GM19328 (cell line): Measurements from ENCODE around the gene MRPL32.

Source experiments
- ATAC-seq: cut with Tn5 transposase; IDR thresholded peaks from one replicate; pipeline ENCODE4 v1.9.1; 2021; ENCODE audit warnings: mild to moderate bottlenecking, moderate library complexity; ENCODE audit not compliant: unreplicated experiment

MRPL32 gene

DNA sequence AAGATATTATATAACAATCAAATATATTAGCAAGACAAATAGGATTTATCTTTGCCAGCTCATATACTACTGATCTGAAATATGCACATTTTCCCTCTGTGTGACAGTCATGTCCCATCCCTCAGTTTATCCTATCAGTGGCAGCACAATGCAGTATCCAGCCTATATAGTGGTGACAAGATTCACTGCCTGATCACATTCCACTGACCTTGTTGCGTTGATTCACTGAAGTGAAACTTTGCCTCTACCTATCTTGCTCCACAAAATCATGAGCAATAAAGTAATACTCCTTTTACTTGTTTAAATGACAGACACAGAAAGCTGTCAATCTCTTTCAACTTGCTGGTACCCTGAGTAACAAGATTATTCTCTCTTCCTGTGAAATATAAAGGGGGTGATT, 6.5 kb upstream of the MRPL32 start:
- no peak for ATAC-seq

GRCh38 chr7:42926204-42926603, 6.0 kb upstream of the MRPL32 start:
- no peak for ATAC-seq

GRCh38 chr7:42928754-42929153, 3.4 kb upstream of the MRPL32 start:
- ATAC-seq, result no peak

DNA sequence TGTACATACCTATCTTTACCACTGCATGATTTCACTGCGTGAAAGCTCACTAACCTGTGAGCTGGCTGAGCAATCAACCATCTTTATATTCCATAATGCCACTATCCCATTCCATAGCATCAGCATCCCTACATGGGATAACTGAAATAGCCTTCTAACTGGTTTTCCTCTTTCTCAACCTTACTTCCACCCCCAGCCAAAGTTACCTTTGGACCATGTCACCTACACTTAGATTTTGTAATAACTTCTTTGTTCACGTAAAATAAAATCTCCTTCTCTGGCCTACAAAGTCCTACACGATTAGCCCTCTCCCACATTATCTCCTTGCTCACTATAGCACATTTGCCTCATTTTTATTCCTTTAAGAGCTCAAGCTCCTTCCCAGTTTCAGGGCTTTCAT, 2.7 kb upstream of the MRPL32 start:
- ATAC-seq, result no peak

GRCh38 chr7:42930889-42931288, 1.3 kb upstream of the MRPL32 start:
- no peak for ATAC-seq

DNA sequence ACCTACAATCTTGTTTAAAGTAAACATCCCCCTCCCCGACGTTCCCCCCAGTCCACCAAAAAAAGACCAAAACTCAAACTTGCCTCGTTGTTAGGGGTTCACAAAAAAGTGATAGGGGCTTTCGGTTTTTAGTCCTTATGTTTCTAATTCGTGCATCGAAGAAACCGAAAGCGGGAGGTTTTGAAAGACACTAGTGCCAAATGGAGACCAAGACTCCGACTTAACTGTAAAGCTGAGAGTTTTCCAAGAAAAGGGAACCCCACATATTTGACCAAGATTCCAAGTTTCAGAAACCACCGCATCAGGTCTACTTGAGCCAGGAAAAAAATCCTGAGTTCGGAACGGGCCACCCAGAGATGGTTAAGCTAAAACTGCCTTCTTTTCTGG, 736 bp upstream of the MRPL32 start:
- no peak for ATAC-seq

- no peak for ATAC-seq
Observed at GRCh38 chr7:42932811-42933591, 825 bp downstream of the MRPL32 start.

GRCh38 chr7:42934291-42934690, 2.1 kb downstream of the MRPL32 start:
- no peak for ATAC-seq

DNA sequence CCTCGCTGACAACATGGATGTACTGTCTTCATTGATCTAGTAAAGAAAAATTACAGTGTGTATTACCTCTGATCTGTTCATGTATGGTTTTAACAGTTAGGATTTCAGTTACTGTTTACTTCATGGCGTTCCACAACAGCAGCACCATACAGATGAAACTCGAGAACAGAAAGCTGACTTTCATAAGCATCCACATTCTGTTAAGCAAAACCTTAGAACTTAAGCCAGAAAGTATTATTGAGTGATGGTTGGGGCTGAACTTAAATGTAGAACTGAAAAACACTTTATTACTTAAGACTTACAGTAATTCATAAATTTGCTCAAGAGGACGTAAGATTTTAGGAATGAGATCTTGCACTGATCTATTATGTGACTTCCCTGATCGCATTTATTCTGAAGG, 3.7 kb downstream of the MRPL32 start:
- ATAC-seq, result no peak

GRCh38 chr7:42939457-42940240, 7.5 kb downstream of the MRPL32 start:
- no peak for ATAC-seq

DNA sequence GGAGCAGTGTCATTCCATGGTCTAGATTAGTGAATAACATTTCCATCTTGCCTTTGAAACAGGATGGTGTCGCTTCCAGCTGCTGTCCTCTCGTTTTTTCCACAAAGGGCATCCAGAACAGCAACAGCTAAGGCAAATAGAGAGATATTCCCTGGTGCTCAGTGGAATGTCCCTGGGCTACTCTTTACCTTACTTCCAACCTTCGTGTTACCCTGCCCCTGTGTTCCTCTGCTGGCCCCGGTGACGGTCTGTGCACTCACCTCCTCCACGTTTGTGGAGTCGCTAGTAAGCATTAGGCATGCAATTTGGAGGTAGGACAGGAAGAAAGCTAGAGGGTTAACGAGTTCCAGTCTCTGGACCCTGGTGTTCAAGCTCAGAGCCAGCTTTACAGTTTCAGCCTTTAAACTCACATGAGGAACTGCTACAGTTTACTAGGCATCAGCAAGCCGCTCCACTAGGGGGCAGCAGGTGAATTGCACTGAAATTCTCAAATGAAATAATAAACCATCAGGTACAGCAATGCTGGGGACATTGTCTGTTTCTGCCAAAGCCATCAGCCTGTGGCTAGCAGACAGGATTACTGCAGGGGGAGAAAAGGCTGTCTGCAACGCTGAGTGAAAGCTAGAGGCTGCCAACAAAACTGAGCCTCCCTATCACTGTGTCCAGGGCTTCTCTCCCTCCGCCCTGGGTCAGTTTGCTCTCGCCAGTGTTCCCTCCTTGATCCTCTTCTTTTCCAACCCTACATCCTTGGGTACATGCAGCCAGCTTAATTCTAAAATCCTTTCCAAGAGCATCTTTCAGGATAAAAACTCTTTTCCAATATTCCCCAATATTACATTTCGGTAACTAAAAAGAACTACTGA, 9.0 kb downstream of the MRPL32 start:
- no peak for ATAC-seq

GRCh38 chr7:42945821-42946626, 13.8 kb downstream of the MRPL32 start:
- no peak for ATAC-seq

GRCh38 chr7:42946627-42946950, 14.4 kb downstream of the MRPL32 start:
- no peak for ATAC-seq

DNA sequence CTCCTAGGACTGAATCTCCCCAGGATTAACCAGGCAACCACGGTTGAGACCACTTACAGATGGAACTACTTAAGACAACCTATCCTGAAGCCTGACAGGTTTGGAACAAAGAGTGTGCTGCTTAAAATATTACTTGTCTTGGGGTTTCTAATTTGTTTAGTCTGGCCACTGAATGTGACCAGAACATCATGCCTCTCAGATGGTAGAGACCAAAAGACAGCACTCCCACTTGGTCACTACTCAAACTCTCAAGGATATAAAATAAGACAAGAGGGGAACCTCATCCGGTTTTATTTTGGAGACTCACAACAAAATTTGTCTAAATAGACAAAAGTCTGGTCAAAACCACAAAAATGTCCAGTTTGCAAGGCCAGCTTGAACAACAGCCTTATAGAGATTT, 15.3 kb downstream of the MRPL32 start:
- no peak for ATAC-seq

GRCh38 chr7:42950417-42950816, 18.2 kb downstream of the MRPL32 start:
- ATAC-seq, result no peak

GRCh38 chr7:42952328-42952727, 20.2 kb downstream of the MRPL32 start:
- no peak for ATAC-seq

GRCh38 chr7:42953994-42954393, 21.8 kb downstream of the MRPL32 start:
- ATAC-seq, result no peak

DNA sequence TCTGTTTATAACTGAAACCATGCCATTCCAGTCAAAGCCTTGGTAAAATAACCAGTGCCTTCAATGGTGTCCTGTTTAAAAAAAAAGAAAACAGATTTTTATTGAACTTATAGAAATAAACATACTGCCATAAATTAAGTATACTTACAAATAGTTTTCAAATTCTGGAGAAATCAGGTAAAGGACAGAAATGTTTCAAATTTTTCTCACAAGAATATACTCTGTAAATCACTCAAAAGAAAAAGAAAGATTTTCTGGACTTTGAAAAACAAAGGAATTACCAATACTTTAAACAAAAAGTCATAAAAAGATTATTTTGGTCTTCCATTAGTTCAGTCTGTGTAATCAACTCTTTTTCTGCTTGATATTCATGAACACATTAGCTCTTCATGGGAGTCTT, 23.9 kb downstream of the MRPL32 start:
- no peak for ATAC-seq

- no peak for ATAC-seq
Observed at GRCh38 chr7:42959549-42959948, 27.4 kb downstream of the MRPL32 start.

DNA sequence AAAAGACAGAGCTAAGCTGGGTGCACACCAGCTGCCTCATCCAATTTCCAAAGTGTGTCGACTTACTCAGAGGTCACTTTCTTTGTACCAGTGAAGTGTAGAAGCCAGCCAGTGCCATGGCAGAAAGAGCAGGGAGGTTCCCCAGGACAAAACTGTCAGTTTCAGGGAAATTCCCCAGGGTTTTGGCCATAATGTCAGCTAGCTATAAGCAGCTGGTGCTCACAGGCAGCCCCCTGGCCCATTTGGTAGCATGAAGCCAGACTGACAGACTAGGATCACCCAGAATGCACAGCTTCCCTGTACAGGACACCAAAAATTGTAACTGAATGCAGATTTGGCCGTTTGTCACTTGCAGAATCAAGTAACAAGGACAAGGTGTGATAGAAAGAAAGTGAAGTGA, 28.6 kb downstream of the MRPL32 start:
- ATAC-seq, result no peak

DNA sequence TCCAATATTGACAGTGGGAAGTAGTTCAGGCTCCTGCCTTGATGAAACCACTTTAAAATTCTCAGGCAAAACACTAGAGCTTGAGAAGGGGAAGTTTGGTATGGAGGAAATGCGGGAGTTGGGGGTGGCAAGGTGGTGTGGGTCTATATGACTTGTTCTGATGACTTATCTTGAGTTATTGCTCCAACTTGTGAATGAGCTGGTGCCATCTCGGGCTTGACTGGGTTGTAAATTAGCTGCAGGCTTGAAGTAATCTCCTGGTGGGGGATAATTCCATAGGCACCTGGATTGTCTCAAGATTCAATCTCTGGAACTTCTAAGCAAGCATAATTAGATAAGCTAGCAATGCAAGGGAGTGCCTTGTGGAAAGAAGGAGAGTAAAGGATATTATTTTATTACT, 29.0 kb downstream of the MRPL32 start:
- no peak for ATAC-seq
